ENCODE measurements around the gene OPN3. TPM values are rescaled to one million over a fixed set of nuclear protein-coding genes. Genes with fewer than 3 reads are reported as not detected.

OPN3 gene
- total RNA-seq, 6 donors from 2014 or later, result 11.5 to 63.4 (median 30.2) TPM

DNA sequence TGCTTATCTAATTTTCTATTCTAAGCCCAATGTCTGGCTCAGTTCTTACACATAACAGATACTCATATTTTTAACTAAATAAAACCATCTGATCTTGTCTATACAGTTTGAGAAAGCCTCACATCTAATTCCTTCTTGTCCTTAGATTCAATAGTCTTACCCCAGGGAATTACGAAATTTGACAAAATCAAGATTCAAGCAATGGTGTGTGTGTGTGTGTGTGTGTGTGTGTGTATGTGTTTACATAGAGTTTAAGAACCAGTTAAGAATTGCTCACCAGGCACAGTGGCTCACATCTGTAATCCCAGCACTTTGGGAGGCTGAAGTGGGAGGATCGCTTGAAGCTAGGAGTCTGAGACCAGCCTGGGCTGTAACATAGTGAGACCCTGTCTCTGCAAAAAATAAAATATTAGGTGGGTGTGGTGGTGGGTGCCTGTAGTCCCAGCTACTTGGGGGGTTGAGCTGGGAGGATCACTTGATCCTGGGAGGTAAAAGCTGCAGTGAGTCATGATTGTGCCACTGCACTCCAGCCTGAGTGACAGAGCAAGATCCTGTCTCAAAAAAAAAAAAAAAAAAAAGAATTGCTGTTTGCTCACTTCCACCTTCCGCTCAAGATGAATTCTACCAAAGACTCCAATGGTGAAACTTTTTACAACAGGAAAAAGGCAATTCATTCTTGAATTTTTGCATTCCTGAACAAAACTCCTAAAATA, 18.1 kb upstream of the OPN3 start:
- no peak overlapping the region for H3K27ac ChIP-seq
- H3K4me3 ChIP-seq, result no peak overlapping the region
- 86 to 88% methylated on average over 3 of the region's 3 CpGs for WGBS, 2 donors
- DNase-seq (no peak), ATAC-seq (ENCODE audit: low FRiP score in 2 of 2) (no peak)
- no peaks in the 10 kb centered on the region for H3K9me3 ChIP-seq
- no peaks in the 10 kb centered on the region for H3K4me1 ChIP-seq
- no peaks in the 10 kb centered on the region for H3K36me3 ChIP-seq
- TF ChIP-seq, protein P1, sequence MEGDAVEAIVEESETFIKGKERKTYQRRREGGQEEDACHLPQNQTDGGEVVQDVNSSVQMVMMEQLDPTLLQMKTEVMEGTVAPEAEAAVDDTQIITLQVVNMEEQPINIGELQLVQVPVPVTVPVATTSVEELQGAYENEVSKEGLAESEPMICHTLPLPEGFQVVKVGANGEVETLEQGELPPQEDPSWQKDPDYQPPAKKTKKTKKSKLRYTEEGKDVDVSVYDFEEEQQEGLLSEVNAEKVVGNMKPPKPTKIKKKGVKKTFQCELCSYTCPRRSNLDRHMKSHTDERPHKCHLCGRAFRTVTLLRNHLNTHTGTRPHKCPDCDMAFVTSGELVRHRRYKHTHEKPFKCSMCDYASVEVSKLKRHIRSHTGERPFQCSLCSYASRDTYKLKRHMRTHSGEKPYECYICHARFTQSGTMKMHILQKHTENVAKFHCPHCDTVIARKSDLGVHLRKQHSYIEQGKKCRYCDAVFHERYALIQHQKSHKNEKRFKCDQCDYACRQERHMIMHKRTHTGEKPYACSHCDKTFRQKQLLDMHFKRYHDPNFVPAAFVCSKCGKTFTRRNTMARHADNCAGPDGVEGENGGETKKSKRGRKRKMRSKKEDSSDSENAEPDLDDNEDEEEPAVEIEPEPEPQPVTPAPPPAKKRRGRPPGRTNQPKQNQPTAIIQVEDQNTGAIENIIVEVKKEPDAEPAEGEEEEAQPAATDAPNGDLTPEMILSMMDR (IDR thresholded peaks at IDR 0.05), result no peak
- TF ChIP-seq POLR2A (IDR thresholded peaks at IDR 0.05) (no peak), EP300 (IDR thresholded peaks at IDR 0.05) (no peak), POLR2AphosphoS5 (IDR thresholded peaks at IDR 0.05) (no peak)
- H3K27me3 ChIP-seq, result no peaks in the 10 kb centered on the region

DNA sequence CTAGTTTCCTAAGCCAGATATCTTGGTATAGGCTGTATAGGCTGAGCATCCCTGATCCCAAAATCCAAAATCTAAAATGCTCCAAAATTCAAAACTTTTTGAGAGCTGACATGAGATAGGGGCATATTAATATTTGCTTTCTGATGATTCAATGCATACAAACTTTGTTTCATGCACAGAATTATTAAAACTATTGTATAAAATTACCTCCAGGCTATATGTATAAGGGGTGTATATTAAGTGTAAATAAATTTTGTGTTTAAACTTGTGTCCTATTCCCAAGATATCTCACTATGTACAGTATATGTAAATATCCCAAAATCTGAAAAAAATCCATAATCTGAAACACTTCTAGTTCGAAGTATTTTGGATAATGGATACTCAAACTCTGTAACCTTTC, 14.5 kb upstream of the OPN3 start:
- Histone ChIP-seq H3K36me3 (no peaks in the 10 kb centered on the region), H3K27me3 (no peaks in the 10 kb centered on the region), H3K4me1 (no peaks in the 10 kb centered on the region), H3K9me3 (no peaks in the 10 kb centered on the region), H3K27ac (no peak overlapping the region), H3K4me3 (no peak overlapping the region)
- WGBS, 2 donors, result 88 to 91% methylated on average over 1 of the region's 1 CpG
- no peak for ATAC-seq (ENCODE audit: low FRiP score in 2 of 2)
- TF ChIP-seq, protein P1 (IDR thresholded peaks at IDR 0.05), result no peak
- TF ChIP-seq POLR2AphosphoS5 (IDR thresholded peaks at IDR 0.05), result no peak
- TF ChIP-seq POLR2A (IDR thresholded peaks at IDR 0.05), result no peak
- no peak for DNase-seq

DNA sequence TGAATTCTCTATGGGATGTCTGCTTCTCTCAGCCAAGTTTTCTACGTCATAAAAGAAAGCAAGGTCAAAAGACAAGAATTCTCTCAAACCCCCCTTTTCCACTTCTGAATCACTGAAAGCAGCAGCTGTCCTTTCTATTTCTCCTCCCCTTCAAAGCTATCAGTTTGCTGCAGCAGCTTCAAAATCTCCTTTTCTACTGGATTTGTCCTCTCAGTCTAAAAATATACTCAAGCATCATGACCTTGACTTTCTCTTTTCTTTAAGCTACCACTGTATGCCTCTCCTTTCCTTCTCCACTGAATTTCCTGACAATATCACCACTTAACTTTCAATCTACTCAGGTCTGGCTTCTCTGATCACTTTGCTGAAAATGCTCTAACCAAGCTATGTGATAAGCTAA, 13.8 kb upstream of the OPN3 start:
- H3K27me3 ChIP-seq, result no peaks in the 10 kb centered on the region
- no peak for TF ChIP-seq POLR2AphosphoS5 (IDR thresholded peaks at IDR 0.05)
- TF ChIP-seq POLR2A (IDR thresholded peaks at IDR 0.05), result no peak
- no peak for ATAC-seq (ENCODE audit: low FRiP score in 2 of 2)

DNA sequence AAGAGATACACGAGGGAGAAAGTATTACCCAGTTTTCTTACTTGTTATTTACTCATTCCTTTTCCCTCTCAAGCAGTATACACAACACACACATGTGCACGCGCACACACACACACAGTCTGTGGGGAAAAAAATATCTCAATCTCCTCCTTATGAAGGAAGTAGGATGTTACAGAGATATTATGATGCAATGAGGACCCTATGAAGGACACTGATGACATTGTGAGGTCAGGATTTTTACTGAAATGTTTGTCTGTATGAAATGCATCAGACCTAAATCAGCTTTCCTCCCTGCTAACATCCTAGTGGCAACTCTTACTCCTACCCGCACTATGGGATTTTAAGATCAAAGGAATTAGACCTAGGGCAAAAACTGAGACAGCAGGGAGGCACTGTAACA, 11.8 kb upstream of the OPN3 start, which contains the start of gene WDR64:
Gene WDR64, plus strand, starts transcription at position 270 of the 400 bp plus-strand sequence. CDS start 204 bp downstream, outside the sequence.
- TF ChIP-seq POLR2A (IDR thresholded peaks at IDR 0.05) (no peak), POLR2AphosphoS5 (IDR thresholded peaks at IDR 0.05) (no peak)
- TF ChIP-seq, protein P1 (IDR thresholded peaks at IDR 0.05), result no peak
- 80 to 85% methylated on average over 4 of the region's 4 CpGs for WGBS, 2 donors
- no peak within 1 kb of the TSS for H3K27ac ChIP-seq
- no peaks in the 10 kb centered on the region for H3K4me1 ChIP-seq
- ATAC-seq (ENCODE audit: low FRiP score in 2 of 2) (no peak), DNase-seq (no peak)
- H3K9me3 ChIP-seq, result no peaks in the 10 kb centered on the region
- no peak within 1 kb of the TSS for H3K4me3 ChIP-seq
- H3K27me3 ChIP-seq, result no peaks in the 10 kb centered on the region
- no peaks in the 10 kb centered on the region for H3K36me3 ChIP-seq

More for the DNA sequence above, 13.8 kb upstream of the OPN3 start:
- Histone ChIP-seq H3K4me3 (no peak overlapping the region), H3K27ac (no peak overlapping the region), H3K4me1 (no peaks in the 10 kb centered on the region), H3K9me3 (no peaks in the 10 kb centered on the region), H3K36me3 (no peaks in the 10 kb centered on the region)
- WGBS, 2 donors, result 63 to 64% methylated on average over 1 of the region's 1 CpG
- DNase-seq, result no peak

DNA sequence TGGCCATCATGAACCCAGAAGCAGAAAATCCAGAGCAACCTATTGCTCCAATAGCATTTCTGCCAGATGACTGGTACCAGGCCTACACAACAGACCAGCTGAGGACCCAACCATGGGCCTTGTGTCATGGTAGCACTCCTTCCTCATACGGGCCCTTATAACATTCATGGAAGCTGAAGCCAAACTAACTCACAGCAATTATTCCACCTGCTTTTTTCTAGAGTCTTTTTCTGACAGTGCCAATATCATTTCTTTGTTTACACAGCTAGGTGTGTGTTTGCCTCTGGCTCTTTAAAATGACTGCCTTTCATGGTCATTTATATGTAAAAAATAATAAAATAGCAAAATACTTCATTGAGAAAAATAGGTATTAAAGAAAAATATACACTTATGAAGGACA, 8.0 kb upstream of the OPN3 start:
- Histone ChIP-seq H3K36me3 (no peaks in the 10 kb centered on the region), H3K27ac (no peak overlapping the region), H3K27me3 (no peaks in the 10 kb centered on the region), H3K4me3 (no peak overlapping the region), H3K4me1 (no peaks in the 10 kb centered on the region), H3K9me3 (no peaks in the 10 kb centered on the region)
- TF ChIP-seq POLR2A (IDR thresholded peaks at IDR 0.05), result no peak
- ATAC-seq (ENCODE audit: low FRiP score in 2 of 2) (no peak), DNase-seq (no peak)
- 81% methylated on average over 1 of the region's 1 CpG for WGBS, 2 donors

DNA sequence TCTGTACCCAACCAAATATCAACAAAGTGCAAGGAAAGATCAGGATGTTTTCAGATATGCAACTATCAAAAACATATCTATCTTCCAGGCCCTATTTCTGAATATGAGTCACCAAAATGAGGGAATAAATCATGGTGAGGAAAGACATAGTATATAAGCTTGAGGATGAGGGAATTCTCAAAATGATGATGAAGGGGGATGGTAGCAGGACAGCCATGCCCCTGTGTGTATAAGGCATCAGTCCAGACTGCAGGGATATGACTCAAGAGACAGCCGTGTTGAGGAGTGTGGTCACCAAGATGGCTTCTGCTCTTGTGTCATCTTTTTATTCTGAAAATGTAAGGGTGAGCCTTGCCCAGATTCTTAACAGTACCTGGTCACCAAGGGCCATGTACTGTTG, 7.5 kb upstream of the OPN3 start:
- Histone ChIP-seq H3K27me3 (no peaks in the 10 kb centered on the region), H3K9me3 (no peaks in the 10 kb centered on the region), H3K36me3 (no peaks in the 10 kb centered on the region), H3K4me3 (no peak overlapping the region), H3K4me1 (no peaks in the 10 kb centered on the region), H3K27ac (no peak overlapping the region)
- 78 to 92% methylated on average over 1 of the region's 1 CpG for WGBS, 2 donors
- no peak for DNase-seq
- ATAC-seq (ENCODE audit: low FRiP score in 2 of 2), result no peak
- TF ChIP-seq EP300 (IDR thresholded peaks at IDR 0.05), result no peak
- no peak for TF ChIP-seq POLR2AphosphoS5 (IDR thresholded peaks at IDR 0.05)
- TF ChIP-seq POLR2A (IDR thresholded peaks at IDR 0.05), result no peak
- TF ChIP-seq, protein P1 (IDR thresholded peaks at IDR 0.05), result no peak

All from upper lobe of left lung (tissue), 6 donors.